ENCODE results near the gene SORCS2.

The SORCS2 gene

DNA sequence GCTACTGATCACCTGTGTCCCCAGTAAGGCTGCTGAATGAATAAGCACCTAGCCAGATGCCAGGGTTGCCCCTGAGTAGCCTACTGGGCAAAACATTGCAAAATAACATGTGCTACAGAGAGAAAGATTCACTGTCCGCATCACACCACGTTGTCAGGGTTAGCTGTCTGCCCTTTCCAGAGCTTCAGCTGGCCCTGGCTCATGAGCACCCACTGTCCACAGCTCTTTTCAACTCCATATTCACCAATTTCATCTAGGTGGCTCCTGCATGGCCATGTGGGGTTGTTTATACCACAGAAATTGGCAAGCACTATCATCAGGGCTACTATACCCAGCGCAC is 470.1 kb downstream of the SORCS2 start:
- DNase-seq (ENCODE audit: low read depth): no peak
- no peak overlapping the region for H3K4me3 ChIP-seq (ENCODE audit: control insufficient read depth, low read depth, low read length)
- TF ChIP-seq, protein P1, sequence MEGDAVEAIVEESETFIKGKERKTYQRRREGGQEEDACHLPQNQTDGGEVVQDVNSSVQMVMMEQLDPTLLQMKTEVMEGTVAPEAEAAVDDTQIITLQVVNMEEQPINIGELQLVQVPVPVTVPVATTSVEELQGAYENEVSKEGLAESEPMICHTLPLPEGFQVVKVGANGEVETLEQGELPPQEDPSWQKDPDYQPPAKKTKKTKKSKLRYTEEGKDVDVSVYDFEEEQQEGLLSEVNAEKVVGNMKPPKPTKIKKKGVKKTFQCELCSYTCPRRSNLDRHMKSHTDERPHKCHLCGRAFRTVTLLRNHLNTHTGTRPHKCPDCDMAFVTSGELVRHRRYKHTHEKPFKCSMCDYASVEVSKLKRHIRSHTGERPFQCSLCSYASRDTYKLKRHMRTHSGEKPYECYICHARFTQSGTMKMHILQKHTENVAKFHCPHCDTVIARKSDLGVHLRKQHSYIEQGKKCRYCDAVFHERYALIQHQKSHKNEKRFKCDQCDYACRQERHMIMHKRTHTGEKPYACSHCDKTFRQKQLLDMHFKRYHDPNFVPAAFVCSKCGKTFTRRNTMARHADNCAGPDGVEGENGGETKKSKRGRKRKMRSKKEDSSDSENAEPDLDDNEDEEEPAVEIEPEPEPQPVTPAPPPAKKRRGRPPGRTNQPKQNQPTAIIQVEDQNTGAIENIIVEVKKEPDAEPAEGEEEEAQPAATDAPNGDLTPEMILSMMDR (IDR thresholded peaks at IDR 0.05; ENCODE audit: control insufficient read depth, insufficient read depth, low read depth, low read length, missing control alignments): no peak

DNA sequence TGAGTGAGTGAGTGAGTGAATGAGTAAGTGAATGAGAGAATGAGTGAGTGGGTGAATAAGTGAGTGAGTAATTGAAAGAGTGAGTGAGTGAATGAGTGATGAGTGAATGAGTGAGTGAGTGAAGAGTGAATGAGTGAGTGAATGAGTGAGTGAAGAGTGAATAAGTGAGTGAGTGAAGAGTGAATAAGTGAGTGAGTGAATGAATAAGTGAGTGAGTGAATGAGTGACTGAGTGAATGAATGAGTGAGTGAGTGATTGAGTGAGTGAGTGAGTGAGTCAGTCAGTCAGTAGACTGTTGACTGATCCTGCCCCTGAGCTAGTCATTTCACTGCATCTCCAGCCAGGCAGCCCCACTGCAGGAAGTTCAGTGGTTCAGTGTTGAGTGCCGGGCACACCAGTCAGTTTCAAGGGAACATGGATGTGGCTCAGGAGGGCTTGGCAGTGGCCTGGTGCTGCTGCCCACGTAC is 470.8 kb downstream of the SORCS2 start:
- no peak overlapping the region for H3K4me3 ChIP-seq (ENCODE audit: control insufficient read depth, low read depth, low read length)

DNA sequence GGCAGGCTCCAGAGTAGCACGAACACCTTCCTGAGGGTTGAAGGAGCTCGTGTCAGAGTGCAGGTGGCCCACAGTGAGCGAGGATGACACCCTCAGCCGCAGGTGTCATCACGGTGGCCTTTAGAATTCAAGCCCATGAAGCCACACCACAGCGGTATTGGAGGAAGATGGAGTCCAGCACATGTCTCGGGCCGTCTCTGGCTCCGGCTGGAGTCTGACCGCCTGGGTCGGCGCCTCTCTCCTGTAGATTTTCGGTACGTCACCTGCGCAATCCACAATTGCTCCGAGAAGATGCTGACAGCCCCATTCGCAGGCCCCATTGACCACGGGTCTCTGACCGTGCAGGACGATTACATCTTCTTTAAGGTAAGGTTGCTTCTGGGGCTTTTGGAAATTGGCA is 471.8 kb downstream of the SORCS2 start:
- no peak for DNase-seq (ENCODE audit: low read depth)

More for the DNA sequence above, 470.8 kb downstream of the SORCS2 start:
- DNase-seq (ENCODE audit: low read depth): no peak
- TF ChIP-seq, protein P1 (IDR thresholded peaks at IDR 0.05; ENCODE audit: control insufficient read depth, insufficient read depth, low read depth, low read length, missing control alignments): no peak

DNA sequence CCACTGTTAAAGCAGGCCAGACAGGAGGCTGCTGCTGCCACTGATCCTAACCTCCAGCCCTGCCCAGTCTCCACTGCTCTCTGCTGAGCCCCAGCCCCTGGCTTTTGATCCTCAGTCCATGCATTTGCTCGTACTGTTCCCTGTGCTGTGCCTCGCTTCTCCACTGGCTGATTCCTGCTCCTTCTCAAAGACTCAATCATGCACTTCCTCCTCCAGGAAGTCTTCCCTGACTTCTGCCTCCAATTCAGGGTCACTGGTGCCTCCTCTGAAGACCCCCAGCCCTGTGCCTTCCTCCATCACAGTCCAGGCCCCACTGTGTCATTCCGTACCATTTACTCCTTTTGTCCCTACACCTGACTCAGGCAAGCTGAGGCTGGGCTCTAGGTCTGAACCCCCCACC is 473.0 kb downstream of the SORCS2 start:
- no peak overlapping the region for H3K4me3 ChIP-seq (ENCODE audit: control insufficient read depth, low read depth, low read length)
- TF ChIP-seq, protein P1 (IDR thresholded peaks at IDR 0.05; ENCODE audit: control insufficient read depth, insufficient read depth, low read depth, low read length, missing control alignments): no peak

More for the DNA sequence above, 471.8 kb downstream of the SORCS2 start:
- no peak overlapping the region for H3K4me3 ChIP-seq (ENCODE audit: control insufficient read depth, low read depth, low read length)
- TF ChIP-seq, protein P1 (IDR thresholded peaks at IDR 0.05; ENCODE audit: control insufficient read depth, insufficient read depth, low read depth, low read length, missing control alignments): no peak

DNA sequence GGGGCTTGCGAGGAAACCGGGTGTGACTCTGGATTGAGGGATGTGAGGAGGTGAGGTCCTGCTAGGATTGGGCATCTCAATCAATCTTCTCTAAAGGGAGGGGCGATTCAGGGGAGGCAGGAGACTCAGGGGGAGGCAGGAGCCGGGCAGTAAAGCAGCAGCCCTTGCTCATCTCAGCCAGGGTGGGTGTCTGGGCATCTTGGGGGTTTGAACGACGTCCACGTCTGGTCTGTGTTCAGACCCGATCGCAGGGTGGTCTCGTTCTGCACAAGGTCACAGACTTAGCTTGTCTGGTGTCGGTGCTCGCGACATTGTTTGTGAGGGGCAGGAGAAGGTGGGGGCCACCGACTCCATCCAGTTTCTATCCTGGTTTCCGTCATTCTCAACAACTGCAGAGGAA is 473.7 kb downstream of the SORCS2 start:
- no peak overlapping the region for H3K4me3 ChIP-seq (ENCODE audit: control insufficient read depth, low read depth, low read length)
- no peak for DNase-seq (ENCODE audit: low read depth)
- TF ChIP-seq, protein P1 (IDR thresholded peaks at IDR 0.05; ENCODE audit: control insufficient read depth, insufficient read depth, low read depth, low read length, missing control alignments): no peak

More for the DNA sequence above, 473.0 kb downstream of the SORCS2 start:
- no peak for DNase-seq (ENCODE audit: low read depth)

DNA sequence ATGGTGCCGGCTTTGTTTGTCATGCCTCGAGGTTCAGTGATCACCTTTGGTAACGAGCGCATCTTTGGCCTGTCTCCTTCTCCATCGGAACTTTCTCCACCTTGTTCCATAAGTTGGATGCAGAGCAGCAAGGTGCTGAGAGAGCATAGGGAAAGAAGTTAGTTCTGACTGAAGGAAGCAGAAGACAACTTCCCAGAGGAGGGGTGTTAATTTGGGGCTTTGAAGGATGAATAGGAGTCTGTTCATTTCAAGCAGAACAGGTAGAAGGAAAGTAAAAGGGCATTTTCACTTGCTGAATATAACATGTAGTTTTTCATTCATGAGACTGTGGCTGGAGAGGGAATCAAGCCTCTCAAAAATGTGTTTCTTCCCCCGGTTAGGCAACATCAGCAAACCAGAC is 474.4 kb downstream of the SORCS2 start:
- DNase-seq (ENCODE audit: low read depth): no peak
- H3K4me3 ChIP-seq (ENCODE audit: control insufficient read depth, low read depth, low read length): no peak overlapping the region
- TF ChIP-seq, protein P1 (IDR thresholded peaks at IDR 0.05; ENCODE audit: control insufficient read depth, insufficient read depth, low read depth, low read length, missing control alignments): no peak

DNA sequence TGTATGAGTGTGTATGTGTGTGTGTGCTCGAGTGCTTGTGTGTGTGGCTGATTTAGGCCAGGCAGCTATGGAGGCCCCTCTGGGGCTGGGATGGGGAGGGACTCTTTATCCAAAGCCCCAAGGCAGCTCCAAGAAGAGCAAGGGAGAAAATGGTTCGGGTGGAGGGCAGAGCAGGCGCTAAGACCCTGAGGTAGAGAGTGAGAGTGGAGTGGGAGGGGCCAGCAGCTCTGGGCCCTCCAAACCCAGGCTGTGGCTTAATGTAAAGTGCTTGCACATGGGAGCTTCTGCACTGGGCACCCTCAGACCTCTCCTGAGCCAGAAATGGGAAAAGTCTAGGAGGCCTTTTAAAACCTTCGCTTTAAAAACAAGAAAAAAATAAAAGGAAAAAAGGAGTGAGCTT is 475.9 kb downstream of the SORCS2 start:
- H3K4me3 ChIP-seq (ENCODE audit: control insufficient read depth, low read depth, low read length): no peak overlapping the region
- TF ChIP-seq, protein P1 (IDR thresholded peaks at IDR 0.05; ENCODE audit: control insufficient read depth, insufficient read depth, low read depth, low read length, missing control alignments): no peak
- DNase-seq (ENCODE audit: low read depth): no peak
